Endodermal cell (in vitro differentiated cells): ENCODE results near the gene SDF2. TPM values are rescaled to one million over a fixed set of nuclear protein-coding genes. Genes with fewer than 3 reads are reported as not detected.

Experiments
- DNase-seq: peaks from one replicate; pipeline ENCODE4 v3.0.0-alpha.2; 2017
- H3K27ac ChIP-seq: 2 replicates; pipeline ENCODE4 v1.5.1; 2013; ENCODE audit warnings: mild to moderate bottlenecking, low read depth, low read length, moderate library complexity
- H3K27me3 ChIP-seq: 2 replicates; pipeline ENCODE4 v1.6.1; 2013; ENCODE audit warnings: mild to moderate bottlenecking, low read length, moderate library complexity; ENCODE audit not compliant: insufficient read depth, control insufficient read depth, poor library complexity, severe bottlenecking
- H3K36me3 ChIP-seq: 2 replicates; pipeline ENCODE4 v1.7.0; 2013; ENCODE audit warnings: mild to moderate bottlenecking, low read length, moderate library complexity; ENCODE audit not compliant: control insufficient read depth, insufficient read depth
- H3K4me1 ChIP-seq: one replicate; pipeline ENCODE4 v1.7.0; 2013; ENCODE audit warnings: low read length; ENCODE audit not compliant: control insufficient read depth, insufficient read depth
- H3K4me3 ChIP-seq: 2 replicates; pipeline ENCODE4 v1.5.1; 2013; ENCODE audit warnings: mild to moderate bottlenecking, low read length, moderate library complexity
- H3K9ac ChIP-seq: 2 replicates; pipeline ENCODE4 v1.6.1; 2013; ENCODE audit warnings: mild to moderate bottlenecking, low read length, moderate library complexity; ENCODE audit not compliant: poor library complexity, severe bottlenecking; ENCODE audit errors: extremely low read depth
- H3K9me3 ChIP-seq: 2 replicates; pipeline ENCODE4 v1.6.1; 2013; ENCODE audit warnings: mild to moderate bottlenecking, low read length, moderate library complexity; ENCODE audit not compliant: control insufficient read depth
- H3K27ac Mint-ChIP-seq: 2 replicates; pipeline ENCODE4 v1.8.0; 2020; ENCODE audit warnings: mixed read lengths
- H3K27me3 Mint-ChIP-seq: 2 replicates; pipeline ENCODE4 v1.8.0; 2021; ENCODE audit warnings: mild to moderate bottlenecking, mixed read lengths; ENCODE audit not compliant: insufficient read depth
- H3K36me3 Mint-ChIP-seq: 2 replicates; pipeline ENCODE4 v1.8.0; 2020; ENCODE audit warnings: low read depth, mixed read lengths
- H3K4me1 Mint-ChIP-seq: 2 replicates; pipeline ENCODE4 v1.8.0; 2020; ENCODE audit warnings: mixed read lengths
- H3K4me3 Mint-ChIP-seq: 2 replicates; pipeline ENCODE4 v1.8.0; 2020; ENCODE audit warnings: mild to moderate bottlenecking, moderate library complexity, mixed read lengths
- H3K9me3 Mint-ChIP-seq: 2 replicates; pipeline ENCODE4 v1.8.0; 2020; ENCODE audit warnings: mild to moderate bottlenecking, mixed read lengths
- CTCF ChIP-seq: fragments of 200-600 bp; sonication (generic); conservative IDR thresholded peaks from 2 replicates; pipeline ENCODE4 v1.5.0; 2021; ENCODE audit warnings: antibody characterized with exemption, mild to moderate bottlenecking
- WGBS, 2 experiments: methylation state at CpG; one replicate each; pipeline versions ENCODE4 v1.1.5 to v1.1.7; 2013; ENCODE audit warnings: missing lambda C conversion rate in 2 of 2, mixed read lengths in 1 of 2; ENCODE audit not compliant: insufficient coverage in 1 of 2, insufficient read length in 1 of 2; 5-methylcytosine and 5-hydroxymethylcytosine counted together
- total RNA-seq, 2 donors: library from RNA; stranded (reverse); fragmentation: NEBNext Ultra II Directional in 1 of 2; extraction: Animal tissue kit (Norgen Biotek cat#: 25700) in 1 of 2; gene quantifications; 2 replicates in 1 of 2; 3 replicates in 1 of 2; pipeline ENCODE4 v1.2.1, GENCODE V29; 2021

SDF2 gene
- total RNA-seq, 2 donors from 2014 or later: 40.6 to 42.6 TPM

- WGBS, 2 experiments: 87 to 97% methylated on average over 5 of the region's 5 CpGs
- TF ChIP-seq CTCF: no peak
- Histone ChIP-seq H3K4me1 (no peaks in the 10 kb centered on the region), H3K4me3 (peak overlapping the region; percentile 74), H3K9me3 (peaks cover 58% of the 10 kb centered on the region), H3K27me3 (no peaks in the 10 kb centered on the region), H3K9ac (no peak overlapping the region), H3K27ac (no peak overlapping the region), H3K36me3 (peaks cover 53% of the 10 kb centered on the region)
- Mint-ChIP-seq H3K4me1 (peaks cover 2% of the 10 kb centered on the region), H3K4me3 (no peak overlapping the region), H3K27ac (no peak overlapping the region), H3K27me3 (peaks cover 2% of the 10 kb centered on the region), H3K36me3 (peaks cover 56% of the 10 kb centered on the region), H3K9me3 (peaks cover 48% of the 10 kb centered on the region)
- no peak for DNase-seq
Measured at GRCh38 chr17:28657756-28658155, 4.0 kb downstream of the SDF2 start.

GRCh38 chr17:28655160-28655559, 6.5 kb downstream of the SDF2 start:
- WGBS, 2 experiments: 96 to 100% methylated on average over 1 to 5 of the region's 5 CpGs
- Mint-ChIP-seq H3K27ac (no peak overlapping the region), H3K4me3 (no peak overlapping the region), H3K4me1 (no peaks in the 10 kb centered on the region), H3K9me3 (peaks cover 32% of the 10 kb centered on the region), H3K27me3 (peaks cover 2% of the 10 kb centered on the region), H3K36me3 (peaks cover 53% of the 10 kb centered on the region)
- Histone ChIP-seq H3K4me3 (no peak overlapping the region), H3K27me3 (no peaks in the 10 kb centered on the region), H3K4me1 (no peaks in the 10 kb centered on the region), H3K36me3 (peaks cover 67% of the 10 kb centered on the region), H3K9me3 (peaks cover 47% of the 10 kb centered on the region), H3K9ac (no peak overlapping the region), H3K27ac (no peak overlapping the region)
- no peak for TF ChIP-seq CTCF
- DNase-seq: no peak

GRCh38 chr17:28648698-28649097, 13.0 kb downstream of the SDF2 start:
- no peaks in the 10 kb centered on the region for H3K9me3 Mint-ChIP-seq
- Histone ChIP-seq H3K27ac (no peak overlapping the region), H3K9me3 (no peaks in the 10 kb centered on the region), H3K4me1 (peaks cover 4% of the 10 kb centered on the region), H3K36me3 (peaks cover 41% of the 10 kb centered on the region), H3K4me3 (no peak overlapping the region), H3K9ac (no peak overlapping the region), H3K27me3 (no peaks in the 10 kb centered on the region)
- no peak for TF ChIP-seq CTCF
- H3K36me3 Mint-ChIP-seq: peaks cover 37% of the 10 kb centered on the region
- H3K4me1 Mint-ChIP-seq: peaks cover 16% of the 10 kb centered on the region
- 96 to 100% methylated on average over 2 of the region's 2 CpGs for WGBS, 2 experiments
- no peak overlapping the region for H3K4me3 Mint-ChIP-seq
- no peak overlapping the region for H3K27ac Mint-ChIP-seq
- H3K27me3 Mint-ChIP-seq: no peaks in the 10 kb centered on the region
- DNase-seq: no peak
